Bronchial epithelial cell (primary cell): ENCODE data around the gene NME2. TPM values are rescaled to one million over a fixed set of nuclear protein-coding genes. Genes with fewer than 3 reads are reported as not detected.

Experiments used
- DNase-seq: peaks from one replicate; pipeline ENCODE4 v3.0.0-alpha.2; 2010; ENCODE audit warnings: low read depth
- FAIRE-seq: peaks from 2 replicates; lab custom pipeline; 2011; peaks lifted over from hg19 to GRCh38; lab: Jason Lieb, UNC
- H3K27me3 ChIP-seq: 2 replicates; pipeline ENCODE4 v1.5.1; 2011; ENCODE audit warnings: low read length; ENCODE audit not compliant: control insufficient read depth, insufficient read depth
- H3K36me3 ChIP-seq: 2 replicates; pipeline ENCODE4 v1.5.1; 2011; ENCODE audit warnings: low read length; ENCODE audit not compliant: control insufficient read depth, insufficient read depth
- H3K4me3 ChIP-seq: 2 replicates; pipeline ENCODE4 v1.5.1; 2011; ENCODE audit warnings: mild to moderate bottlenecking, low read depth, low read length, control low read depth
- CTCF ChIP-seq: IDR thresholded peaks from 2 replicates; pipeline ENCODE4 v1.5.1; 2011; ENCODE audit warnings: mild to moderate bottlenecking, moderate library complexity, low read length, control low read depth, inconsistent platforms; ENCODE audit not compliant: insufficient read depth, severe bottlenecking
- total RNA-seq: library from RNA; depleted of rRNA; stranded (reverse); fragments of >200 nt; gene quantifications from 2 replicates; pipeline ENCODE4 v1.2.1, GENCODE V29; 2014

Gene NME2
- total RNA-seq, 1 donor from 2014 or later: 1,613 TPM

GRCh38 chr17:51159604-51160003 lies 6.6 kb upstream of the NME2 start:
- no peak for FAIRE-seq
- Histone ChIP-seq H3K36me3 (peaks cover 15% of the 10 kb centered on the region), H3K4me3 (no peak overlapping the region)

DNA sequence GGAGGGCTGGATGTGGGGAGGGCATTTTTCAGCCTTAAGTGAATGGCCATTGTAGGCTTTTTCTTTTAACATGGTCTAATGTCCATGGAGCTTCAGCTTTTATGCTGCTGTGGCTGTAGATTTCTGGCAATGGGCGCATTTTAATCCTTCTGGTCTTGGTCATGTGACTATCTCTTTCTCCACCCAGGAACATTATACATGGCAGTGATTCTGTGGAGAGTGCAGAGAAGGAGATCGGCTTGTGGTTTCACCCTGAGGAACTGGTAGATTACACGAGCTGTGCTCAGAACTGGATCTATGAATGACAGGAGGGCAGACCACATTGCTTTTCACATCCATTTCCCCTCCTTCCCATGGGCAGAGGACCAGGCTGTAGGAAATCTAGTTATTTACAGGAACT lies 4.7 kb upstream of the NME2 start:
- Histone ChIP-seq H3K27me3 (no peaks in the 10 kb centered on the region), H3K36me3 (peaks cover 15% of the 10 kb centered on the region), H3K4me3 (no peak overlapping the region)
- DNase-seq (no peak), FAIRE-seq (no peak)
- TF ChIP-seq CTCF: no peak

More at GRCh38 chr17:51159604-51160003, 6.6 kb upstream of the NME2 start:
- no peak for TF ChIP-seq CTCF
- DNase-seq: no peak
- no peaks in the 10 kb centered on the region for H3K27me3 ChIP-seq

DNA sequence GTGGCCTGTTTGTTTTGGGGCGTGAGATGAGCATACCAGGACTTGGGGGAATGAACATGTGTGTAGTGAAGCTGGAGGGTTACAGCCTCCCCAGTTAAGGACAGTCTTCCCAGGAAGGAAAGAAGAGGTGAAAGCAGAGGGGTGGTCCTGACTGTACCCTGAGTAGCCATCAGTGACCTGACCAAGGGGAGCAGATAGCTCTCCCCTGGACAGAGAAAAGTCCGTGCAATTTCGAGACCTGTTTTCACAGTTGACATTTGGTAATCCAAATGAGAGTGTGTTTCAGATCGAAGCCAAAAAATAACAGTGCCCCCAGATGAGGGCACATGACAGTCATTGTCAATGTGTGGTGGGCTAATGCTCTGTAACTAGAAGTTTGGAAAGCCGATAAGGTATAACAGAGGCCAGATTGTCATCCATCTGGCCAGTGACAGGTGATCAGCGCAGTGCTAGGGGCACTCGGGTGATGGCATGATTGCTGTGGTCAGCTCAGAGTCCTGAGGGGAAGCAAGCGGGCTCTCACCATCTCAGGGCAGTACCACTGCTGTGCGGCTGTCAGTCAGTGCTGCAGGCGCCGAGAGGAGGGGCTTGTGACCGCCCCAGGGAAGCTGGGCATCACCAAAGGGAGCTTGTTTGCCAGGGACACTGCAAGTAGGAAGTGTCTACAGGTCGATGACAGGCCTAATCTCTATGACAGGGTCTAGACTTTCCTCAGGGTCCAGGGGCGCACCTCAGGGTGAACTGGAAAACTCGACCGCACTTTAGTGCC lies 1.1 kb upstream of the NME2 start:
- H3K36me3 ChIP-seq: peaks cover 15% of the 10 kb centered on the region
- FAIRE-seq: peak; percentile 18
- no peak for TF ChIP-seq CTCF
- peak overlapping the region; percentile 95 for H3K4me3 ChIP-seq
- no peak for DNase-seq
- no peaks in the 10 kb centered on the region for H3K27me3 ChIP-seq

- no peaks in the 10 kb centered on the region for H3K27me3 ChIP-seq
- peaks cover 17% of the 10 kb centered on the region for H3K36me3 ChIP-seq
- DNase-seq (peak; percentile 38), FAIRE-seq (no peak)
- no peak for TF ChIP-seq CTCF
- H3K4me3 ChIP-seq: peak overlapping the region; percentile 95
Observed at GRCh38 chr17:51165680-51166197, 472 bp upstream of the NME2 start.

GRCh38 chr17:51166987-51167931 lies 1.0 kb downstream of the NME2 start:
- peak; percentile 82 for TF ChIP-seq CTCF

More at GRCh38 chr17:51166987-51167931, 1.0 kb downstream of the NME2 start:
- no peak for DNase-seq
- FAIRE-seq: no peak
- Histone ChIP-seq H3K36me3 (peaks cover 14% of the 10 kb centered on the region), H3K27me3 (no peaks in the 10 kb centered on the region), H3K4me3 (peak overlapping the region; percentile 95)
